Retinal pigment epithelial cell (primary cell): ENCODE results near the gene PCID2.

Experiments
- DNase-seq: peaks from one replicate; pipeline ENCODE4 v3.0.0-alpha.2; 2010; ENCODE audit warnings: low read depth
- H3K4me3 ChIP-seq: 2 replicates; pipeline ENCODE4 v1.5.1; 2011; ENCODE audit warnings: mild to moderate bottlenecking, low read length, control low read depth, moderate library complexity
- TF ChIP-seq, protein P1 (sequence below): conservative IDR thresholded peaks from 2 replicates; pipeline ENCODE4 v1.5.1; 2011; ENCODE audit warnings: low read depth, low read length, control low read depth, inconsistent platforms

Gene PCID2

DNA sequence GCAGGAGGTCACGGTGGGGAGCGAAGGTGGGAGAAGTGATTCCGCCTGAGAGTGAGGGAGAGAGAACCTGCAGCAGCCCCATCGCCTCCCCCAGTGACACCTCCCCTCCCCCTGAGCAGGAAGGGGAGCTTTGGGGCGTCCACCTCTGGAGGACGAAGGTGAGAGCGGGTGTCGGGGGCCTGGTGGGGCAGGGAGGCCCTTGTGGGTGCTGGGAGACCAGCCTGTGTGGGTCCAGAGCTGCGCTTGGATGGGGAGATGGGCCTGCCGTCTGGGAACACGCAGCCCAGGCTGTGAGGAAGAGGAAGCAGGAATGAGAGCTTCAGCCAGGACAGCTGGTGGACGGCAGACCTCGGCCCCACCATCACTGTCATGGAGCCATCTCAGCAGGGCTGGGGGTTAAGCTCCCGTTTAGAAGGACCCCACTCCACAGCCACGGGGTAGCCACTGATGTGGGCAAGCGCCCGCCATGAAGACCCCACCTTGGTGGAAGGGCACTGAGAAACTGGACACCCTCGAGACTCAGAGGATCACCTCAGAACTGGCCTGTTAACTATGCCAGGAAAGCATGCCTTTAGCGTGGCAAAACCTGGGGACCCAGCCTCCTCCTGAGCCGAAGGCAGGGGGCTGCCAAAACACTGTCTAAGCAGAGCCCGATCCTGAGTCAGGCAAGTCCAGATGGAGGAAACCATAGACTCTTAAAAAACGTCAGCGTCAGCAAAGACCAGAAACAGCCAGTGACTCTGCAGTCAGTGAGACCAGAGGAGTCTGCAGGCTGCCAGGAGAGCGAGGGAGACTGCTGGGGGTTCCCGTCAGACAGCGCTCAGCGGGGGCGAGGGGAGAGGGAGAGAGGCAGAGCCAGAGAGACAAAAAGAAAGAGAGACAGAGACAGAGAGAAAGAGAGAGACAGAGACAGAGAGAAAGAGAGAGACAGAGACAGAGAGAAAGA is 56.5 kb downstream of the PCID2 start:
- DNase-seq = no peak
- TF ChIP-seq, protein P1, sequence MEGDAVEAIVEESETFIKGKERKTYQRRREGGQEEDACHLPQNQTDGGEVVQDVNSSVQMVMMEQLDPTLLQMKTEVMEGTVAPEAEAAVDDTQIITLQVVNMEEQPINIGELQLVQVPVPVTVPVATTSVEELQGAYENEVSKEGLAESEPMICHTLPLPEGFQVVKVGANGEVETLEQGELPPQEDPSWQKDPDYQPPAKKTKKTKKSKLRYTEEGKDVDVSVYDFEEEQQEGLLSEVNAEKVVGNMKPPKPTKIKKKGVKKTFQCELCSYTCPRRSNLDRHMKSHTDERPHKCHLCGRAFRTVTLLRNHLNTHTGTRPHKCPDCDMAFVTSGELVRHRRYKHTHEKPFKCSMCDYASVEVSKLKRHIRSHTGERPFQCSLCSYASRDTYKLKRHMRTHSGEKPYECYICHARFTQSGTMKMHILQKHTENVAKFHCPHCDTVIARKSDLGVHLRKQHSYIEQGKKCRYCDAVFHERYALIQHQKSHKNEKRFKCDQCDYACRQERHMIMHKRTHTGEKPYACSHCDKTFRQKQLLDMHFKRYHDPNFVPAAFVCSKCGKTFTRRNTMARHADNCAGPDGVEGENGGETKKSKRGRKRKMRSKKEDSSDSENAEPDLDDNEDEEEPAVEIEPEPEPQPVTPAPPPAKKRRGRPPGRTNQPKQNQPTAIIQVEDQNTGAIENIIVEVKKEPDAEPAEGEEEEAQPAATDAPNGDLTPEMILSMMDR = no peak

DNA sequence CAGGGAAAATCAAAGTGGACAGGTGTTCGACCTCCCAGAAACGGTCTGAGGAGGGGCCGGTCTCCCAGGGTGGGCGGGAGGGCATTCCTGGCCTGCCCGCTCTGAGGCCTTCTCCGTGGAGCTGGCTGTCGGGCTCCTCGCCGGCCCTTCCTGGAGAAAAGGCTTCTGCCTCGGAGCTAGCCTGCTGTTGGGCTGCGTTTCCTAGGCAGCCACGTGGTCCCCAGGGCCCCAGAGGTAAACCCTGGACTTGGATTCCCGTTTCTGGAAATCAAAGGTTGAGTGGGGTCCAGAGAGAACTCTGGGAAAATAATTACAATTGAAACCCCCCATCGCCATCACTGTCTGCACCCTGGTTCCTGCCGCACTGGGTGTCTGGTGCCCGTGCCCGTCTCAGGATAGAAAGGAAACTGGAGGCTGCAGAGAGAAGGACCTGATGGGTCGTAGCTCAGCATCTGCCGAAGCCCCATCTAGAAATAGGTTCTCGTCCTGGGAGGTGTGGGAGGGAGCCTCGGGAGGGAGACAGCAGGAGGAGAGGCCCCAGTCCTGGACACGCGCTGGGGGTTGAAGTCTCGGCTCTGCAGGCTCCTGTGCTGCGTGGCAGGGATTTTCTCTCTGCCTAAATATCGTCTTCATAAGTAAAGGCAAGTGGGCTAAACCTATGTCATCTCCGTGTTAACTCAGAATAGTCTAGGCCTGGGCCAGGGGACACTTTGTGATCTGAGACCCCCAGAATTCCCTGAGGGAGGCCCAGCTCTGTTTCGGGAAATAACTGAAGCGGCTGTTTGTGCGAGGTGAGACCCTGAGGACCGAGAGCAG is 57.7 kb downstream of the PCID2 start:
- no peak overlapping the region for H3K4me3 ChIP-seq
- TF ChIP-seq, protein P1 = no peak
- no peak for DNase-seq

More for the DNA sequence above, 56.5 kb downstream of the PCID2 start:
- no peak overlapping the region for H3K4me3 ChIP-seq

DNA sequence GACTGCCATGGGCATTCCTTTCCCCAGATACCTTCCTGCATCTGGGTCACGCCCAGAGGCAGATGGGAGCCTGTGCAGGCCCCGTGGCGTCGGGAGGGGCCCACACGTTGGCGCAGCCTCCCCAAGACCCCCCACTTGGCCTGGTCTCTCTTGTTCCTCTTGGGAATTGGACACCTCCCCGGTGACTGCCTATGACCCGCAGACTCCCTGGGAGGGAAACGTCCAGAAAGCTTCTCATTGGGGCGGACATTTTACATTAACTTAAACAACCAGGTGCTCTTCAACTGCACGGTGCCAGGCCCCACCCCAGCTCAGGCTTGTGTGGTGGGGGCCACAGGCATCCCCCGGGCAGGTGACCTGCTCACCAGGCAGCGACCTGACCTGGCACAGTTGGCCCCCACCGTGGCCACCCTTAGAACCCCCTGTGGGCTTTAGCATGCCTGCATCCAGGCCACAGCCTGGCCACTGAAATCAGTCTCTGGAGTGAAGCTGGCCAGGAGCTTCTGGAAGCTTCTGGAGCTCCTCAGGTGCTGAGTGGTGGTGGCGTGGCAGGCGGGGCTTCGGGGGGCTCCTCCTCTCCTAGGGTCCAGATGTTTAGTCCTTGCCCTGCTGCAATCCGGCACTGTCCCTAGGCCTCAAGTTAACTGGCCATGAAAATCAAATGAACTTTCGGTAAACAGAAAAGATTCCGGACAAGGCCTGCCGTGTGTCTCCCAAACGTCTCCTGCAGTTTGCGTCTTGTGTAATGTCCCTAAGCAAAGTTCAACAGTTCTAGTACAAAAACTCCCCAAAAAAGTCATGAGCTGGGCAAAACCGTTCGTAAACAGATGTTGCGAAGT is 58.5 kb downstream of the PCID2 start:
- no peak for DNase-seq
- TF ChIP-seq, protein P1 = no peak
- H3K4me3 ChIP-seq = no peak overlapping the region

DNA sequence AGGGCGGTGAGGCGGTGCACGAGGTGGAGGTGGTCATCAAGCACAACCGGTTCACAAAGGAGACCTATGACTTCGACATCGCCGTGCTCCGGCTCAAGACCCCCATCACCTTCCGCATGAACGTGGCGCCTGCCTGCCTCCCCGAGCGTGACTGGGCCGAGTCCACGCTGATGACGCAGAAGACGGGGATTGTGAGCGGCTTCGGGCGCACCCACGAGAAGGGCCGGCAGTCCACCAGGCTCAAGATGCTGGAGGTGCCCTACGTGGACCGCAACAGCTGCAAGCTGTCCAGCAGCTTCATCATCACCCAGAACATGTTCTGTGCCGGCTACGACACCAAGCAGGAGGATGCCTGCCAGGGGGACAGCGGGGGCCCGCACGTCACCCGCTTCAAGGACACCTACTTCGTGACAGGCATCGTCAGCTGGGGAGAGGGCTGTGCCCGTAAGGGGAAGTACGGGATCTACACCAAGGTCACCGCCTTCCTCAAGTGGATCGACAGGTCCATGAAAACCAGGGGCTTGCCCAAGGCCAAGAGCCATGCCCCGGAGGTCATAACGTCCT is 59.4 kb downstream of the PCID2 start:
- TF ChIP-seq, protein P1 = no peak
- DNase-seq = no peak
- H3K4me3 ChIP-seq = no peak overlapping the region

DNA sequence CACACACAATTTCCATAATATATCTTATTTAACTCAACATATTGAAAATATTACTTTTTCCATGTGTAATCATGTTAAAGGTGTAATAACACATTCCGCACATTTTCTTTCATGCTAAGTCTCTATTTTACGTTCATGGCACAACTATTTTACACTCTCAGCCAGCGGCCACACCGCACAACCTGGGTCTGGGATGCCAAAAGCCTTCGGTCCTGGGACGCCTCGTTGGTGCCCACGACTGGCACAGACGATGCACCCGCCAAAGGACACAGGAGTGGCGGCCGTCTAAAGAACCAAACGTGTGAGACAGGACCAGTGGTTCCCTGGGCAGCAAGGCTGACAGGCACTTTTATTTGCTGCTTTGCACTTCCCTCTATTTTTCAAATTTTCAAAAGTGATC is 60.1 kb downstream of the PCID2 start:
- no peak overlapping the region for H3K4me3 ChIP-seq
- TF ChIP-seq, protein P1 = no peak
- no peak for DNase-seq

DNA sequence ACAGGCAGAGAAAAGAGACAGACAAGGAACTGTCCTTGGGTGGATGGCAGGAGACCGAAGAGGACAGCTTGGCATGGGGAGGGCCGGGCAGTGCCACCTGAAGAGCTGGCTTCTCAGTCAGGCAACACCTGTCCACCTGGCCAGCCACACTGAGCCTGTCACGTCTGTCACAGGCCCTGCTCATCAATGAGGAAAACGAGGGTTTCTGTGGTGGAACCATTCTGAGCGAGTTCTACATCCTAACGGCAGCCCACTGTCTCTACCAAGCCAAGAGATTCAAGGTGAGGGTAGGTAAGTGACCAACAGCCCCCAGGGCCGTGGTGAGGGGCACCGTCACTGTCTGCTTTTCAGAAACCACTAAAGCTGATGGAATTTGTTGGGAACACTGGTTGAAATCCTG is 61.3 kb downstream of the PCID2 start:
- no peak overlapping the region for H3K4me3 ChIP-seq

More for the DNA sequence above, 61.3 kb downstream of the PCID2 start:
- no peak for DNase-seq
- TF ChIP-seq, protein P1 = no peak
